ENCODE results near the gene COL18A1.

Gene COL18A1

DNA sequence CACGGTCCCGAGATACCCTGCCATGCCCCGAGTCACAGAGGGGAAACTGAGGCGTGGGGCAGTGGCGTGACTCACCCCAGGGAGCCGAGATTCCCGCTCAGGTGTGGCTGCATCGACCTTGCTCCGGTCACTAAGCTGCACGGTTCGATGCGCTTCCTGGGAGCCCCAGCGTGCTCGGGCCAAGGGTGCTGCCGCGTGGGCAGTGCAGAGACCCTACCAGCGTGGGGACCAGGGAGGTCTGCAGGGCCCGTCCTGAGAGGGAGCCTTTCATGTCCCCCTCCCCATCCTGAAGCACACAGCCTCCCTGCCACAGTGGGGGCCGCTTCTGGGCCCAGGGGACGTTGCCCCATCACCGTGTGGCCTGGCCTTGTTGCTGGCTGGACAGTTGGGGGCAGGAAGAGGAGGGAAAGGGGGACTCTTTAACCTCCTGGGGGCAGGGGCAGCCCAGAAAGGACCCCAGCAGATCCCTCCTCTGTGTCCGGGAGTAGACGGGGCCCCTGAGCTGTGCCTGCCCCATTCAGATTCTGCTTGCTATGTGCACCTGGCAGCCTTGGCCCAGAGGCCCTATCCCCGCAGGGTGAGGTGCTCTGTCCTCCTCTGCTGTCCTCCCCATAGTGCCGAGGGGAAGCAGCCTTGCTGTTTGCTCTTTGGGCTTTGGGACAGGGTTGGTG, 52.3 kb downstream of the COL18A1 start:
- DNase-seq: no peak

- no peak for DNase-seq
These were observed 52.8 kb downstream of the COL18A1 start for GRCh38 chr21:45457832-45458172.

- no peak for DNase-seq
These were observed 53.6 kb downstream of the COL18A1 start for GRCh38 chr21:45458281-45459170.

DNA sequence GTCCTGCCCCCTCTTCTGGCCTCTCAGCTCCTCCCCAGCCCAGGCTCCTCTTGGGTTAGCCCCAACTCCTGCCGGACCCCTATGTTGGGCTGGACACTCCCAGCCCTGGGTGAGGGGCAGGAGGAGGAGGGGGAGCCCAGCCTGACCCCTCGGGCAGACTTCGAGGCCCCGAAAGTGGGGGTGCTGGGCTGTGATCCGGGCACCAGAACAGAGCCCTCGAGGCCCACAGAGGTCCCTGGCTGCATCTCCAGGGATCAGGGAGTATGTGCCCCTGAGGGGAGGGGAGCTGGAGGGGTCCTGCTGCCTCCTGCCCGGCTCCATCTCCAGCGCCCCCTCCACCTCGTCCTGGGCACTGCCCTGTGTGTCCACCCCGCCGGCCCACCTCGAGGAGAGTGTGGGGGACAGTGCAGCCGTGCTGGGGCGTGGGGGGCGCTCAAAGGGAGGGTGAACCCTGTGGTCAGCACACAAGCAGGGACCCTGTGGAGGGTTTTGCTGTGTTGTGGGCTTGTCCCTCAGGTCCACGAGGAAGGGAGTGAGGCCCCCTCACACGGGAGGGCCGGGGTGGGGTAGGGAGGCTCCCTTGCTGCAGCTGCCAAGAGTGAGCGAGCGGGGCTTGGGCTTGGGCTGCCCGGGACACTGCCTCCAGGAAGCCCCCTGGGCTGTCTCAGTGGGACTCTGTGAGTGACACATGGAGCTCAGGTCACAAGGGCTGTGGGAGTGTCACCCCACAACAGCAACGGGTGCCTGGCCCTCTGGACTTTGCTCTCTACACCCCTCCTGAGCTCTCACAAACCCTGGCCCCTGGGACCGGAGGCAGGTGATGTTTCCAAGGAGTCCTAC, 54.4 kb downstream of the COL18A1 start:
- DNase-seq: no peak

DNA sequence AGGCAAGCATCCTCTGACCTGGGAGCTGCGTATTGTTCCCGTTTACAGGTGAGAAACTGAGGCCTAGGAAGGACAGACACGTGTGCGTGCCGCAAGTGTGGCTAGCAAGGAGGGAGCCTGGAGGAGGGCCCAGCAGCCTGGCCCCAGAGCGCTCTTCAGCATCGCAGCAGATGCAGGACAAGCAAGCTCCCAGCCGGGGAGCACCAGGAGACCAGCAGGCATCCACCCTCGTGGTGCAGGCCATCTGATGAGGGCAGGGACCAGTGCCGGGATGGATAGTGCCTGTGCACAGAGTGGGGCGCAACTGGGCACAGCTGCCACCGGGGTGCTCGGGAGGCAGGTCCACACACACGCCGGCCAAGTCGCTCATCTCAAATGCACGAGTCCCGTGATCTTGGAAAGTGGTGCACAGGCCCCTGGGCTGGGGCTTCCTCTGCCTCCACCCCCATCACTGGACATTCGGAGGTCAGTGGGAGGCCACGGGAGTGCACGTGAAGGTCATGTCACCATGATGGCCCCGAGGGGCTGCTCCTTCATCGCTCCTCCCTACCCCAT, 55.1 kb downstream of the COL18A1 start:
- DNase-seq: no peak

DNA sequence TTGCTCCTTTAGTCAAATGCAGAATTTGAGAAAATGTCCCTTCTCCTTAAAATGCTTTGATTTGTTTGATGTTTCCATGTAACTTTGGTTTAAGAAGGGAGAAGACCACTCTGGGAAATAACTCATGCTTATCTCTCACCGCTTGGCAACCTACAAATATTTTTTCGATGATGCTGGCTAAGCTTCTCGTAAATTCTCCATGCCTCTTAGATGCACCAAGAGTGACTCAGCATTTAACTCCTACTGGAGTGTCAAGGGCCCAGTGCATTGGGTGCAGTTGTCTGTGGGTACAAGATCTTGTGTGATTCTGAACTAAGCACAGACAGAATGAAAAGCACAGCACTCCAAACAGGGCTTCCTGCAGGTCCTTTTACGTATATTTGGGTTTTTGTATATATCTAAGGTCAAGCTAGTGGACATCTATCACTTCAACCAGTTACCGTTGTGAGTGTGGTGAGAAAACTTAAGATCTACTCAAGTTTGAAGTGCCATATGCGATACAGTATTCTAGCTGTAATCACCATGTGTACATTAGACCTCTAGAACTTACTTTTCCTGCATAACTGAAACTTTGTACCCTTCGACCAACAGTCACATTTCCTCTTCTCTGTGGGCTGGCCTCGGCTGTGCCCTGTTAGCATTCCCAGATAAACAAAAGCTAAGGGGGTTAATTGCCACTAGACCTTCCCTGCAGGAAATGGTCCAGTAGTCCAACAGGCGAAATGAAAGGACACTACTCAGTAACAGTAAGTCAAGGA, 55.8 kb downstream of the COL18A1 start:
- no peak for DNase-seq

GRCh38 chr21:45461369-45461750, 56.4 kb downstream of the COL18A1 start:
- DNase-seq: no peak

- DNase-seq: no peak
These were observed 56.9 kb downstream of the COL18A1 start for GRCh38 chr21:45461806-45462341.

- DNase-seq: no peak
These were observed 58.9 kb downstream of the COL18A1 start for GRCh38 chr21:45463871-45464270.

GRCh38 chr21:45464309-45464708, 59.3 kb downstream of the COL18A1 start:
- no peak for DNase-seq

- no peak for DNase-seq
These were observed 60.1 kb downstream of the COL18A1 start for GRCh38 chr21:45465105-45465504.

- no peak for DNase-seq
These were observed 60.8 kb downstream of the COL18A1 start for GRCh38 chr21:45465611-45466329.

GRCh38 chr21:45466330-45467220, 61.6 kb downstream of the COL18A1 start:
- DNase-seq: peak; percentile 57

GRCh38 chr21:45467221-45467779, 62.3 kb downstream of the COL18A1 start:
- DNase-seq: no peak

GRCh38 chr21:45468051-45468970, 63.3 kb downstream of the COL18A1 start:
- no peak for DNase-seq

DNA sequence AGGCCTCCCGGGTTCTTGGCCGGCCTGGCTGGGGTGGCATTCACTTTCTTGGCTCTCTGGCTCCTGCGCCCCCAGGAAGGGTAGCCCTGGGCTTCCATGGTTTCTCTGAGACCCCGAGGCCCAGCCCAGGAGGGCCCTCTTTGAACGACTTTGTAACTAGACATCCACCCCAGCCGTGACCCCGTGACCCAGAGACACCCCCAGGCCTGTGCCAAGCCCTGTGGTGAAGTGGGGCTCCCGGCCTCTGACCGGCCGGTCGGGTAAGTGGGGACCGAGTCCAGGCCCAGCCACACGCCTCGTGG, 64.0 kb downstream of the COL18A1 start:
- no peak for DNase-seq

DNA sequence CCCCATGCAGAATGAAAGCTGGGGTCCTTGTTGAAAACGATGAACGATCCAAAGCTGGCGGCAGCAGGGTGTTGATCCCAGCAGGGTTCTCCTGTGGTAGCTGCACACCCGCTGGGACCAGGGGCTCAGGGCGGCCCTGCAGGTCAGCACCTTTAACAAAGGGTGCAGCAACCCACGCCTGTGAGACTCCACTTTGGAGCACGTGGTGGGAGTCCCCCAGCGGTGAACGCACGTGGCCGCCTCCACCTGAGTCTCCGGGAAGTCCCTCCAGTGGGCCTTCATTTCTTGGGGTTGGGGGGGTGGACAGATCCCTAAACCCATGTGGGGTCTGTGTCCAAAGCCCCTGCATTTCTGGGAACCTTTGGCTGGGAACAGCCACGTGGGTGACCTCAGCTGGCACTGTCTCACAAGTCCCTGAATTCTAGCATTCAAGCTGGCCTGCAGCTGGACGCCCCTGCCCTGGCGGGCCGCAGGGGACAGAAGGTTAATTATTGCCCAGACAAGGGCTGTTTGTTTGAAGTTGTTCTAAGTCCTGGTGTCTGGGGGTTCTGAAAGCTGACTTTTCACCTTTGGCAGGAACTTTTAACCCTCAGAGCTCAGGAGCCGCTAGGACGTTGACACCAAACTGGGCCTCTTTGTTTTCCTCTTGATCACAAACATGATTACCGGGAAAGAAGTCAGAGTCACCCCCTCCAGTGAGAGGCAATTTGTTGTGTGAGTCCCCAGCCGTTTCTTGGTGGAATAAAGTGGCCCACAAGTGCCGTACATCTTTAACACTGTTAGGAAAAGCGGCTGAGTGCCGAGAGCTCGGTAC, 64.5 kb downstream of the COL18A1 start:
- DNase-seq: no peak

- no peak for DNase-seq
These were observed 65.1 kb downstream of the COL18A1 start for GRCh38 chr21:45470087-45470515.
